ENCODE results near the gene ZNF343. TPM values are rescaled to one million over a fixed set of nuclear protein-coding genes. Genes with fewer than 3 reads are reported as not detected.
"Not testable (repeated sequence)": the region's sequence is repeated elsewhere in the genome, so short reads cannot be mapped to it uniquely, and the experiment has no call there.

ZNF343 gene
- total and polyA plus RNA-seq, 2 donors = 9.3 to 15.4 TPM

DNA sequence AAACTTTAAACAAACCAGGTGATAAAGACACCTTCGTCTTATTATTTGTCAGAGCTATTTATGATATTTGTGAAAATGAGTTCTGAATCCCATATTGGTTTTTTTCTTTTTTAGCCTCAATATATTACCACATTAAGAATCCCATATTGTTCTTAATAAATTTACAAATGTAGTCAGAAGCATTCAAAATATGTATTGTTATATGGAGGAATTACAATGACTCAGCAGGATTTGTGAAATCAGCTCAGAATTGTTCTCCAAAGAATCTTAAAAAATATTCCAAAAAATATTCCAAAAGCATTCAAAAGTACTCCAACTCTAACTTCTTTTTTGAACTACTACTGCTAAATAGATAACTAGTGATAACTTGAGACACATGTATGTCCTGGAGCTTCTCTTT, 6.5 kb upstream of the ZNF343 start:
- no peaks in the 10 kb centered on the region for H3K4me1 ChIP-seq (ENCODE audit: insufficient read depth)
- no peak overlapping the region for H3K4me3 ChIP-seq (ENCODE audit: low read depth, low read length)
- no peaks in the 10 kb centered on the region for H3K36me3 ChIP-seq (ENCODE audit: insufficient read depth)
- no peak overlapping the region for H3K27ac ChIP-seq (ENCODE audit: low read depth)
- 78% methylated on average over 1 of the region's 1 CpG for WGBS
- no peak for DNase-seq (ENCODE audit: extremely low spot score)

GRCh38 chr20:2509794-2510193, 1.1 kb upstream of the ZNF343 start:
- WGBS = 77% methylated on average over 3 of the region's 3 CpGs
- no peak for DNase-seq (ENCODE audit: extremely low spot score)

GRCh38 chr20:2509468-2509781, 710 bp upstream of the ZNF343 start:
- Histone ChIP-seq H3K36me3 (ENCODE audit: insufficient read depth) (no peaks in the 10 kb centered on the region), H3K4me1 (ENCODE audit: insufficient read depth) (no peaks in the 10 kb centered on the region), H3K27ac (ENCODE audit: low read depth) (peak overlapping the region; percentile 68), H3K4me3 (ENCODE audit: low read depth, low read length) (peak overlapping the region; percentile 85)
- 35% methylated on average over 9 of the region's 9 CpGs for whole genome bisulfite sequencing
- DNase-seq (ENCODE audit: extremely low spot score) = no peak

More at GRCh38 chr20:2509794-2510193, 1.1 kb upstream of the ZNF343 start:
- Histone ChIP-seq H3K4me3 (ENCODE audit: low read depth, low read length) (no peak overlapping the region), H3K27ac (ENCODE audit: low read depth) (no peak overlapping the region), H3K4me1 (ENCODE audit: insufficient read depth) (no peaks in the 10 kb centered on the region), H3K36me3 (ENCODE audit: insufficient read depth) (no peaks in the 10 kb centered on the region)

GRCh38 chr20:2507875-2508630, 662 bp downstream of the ZNF343 start:
- peak overlapping the region; percentile 28 for H3K27ac ChIP-seq (ENCODE audit: low read depth)
- 7% methylated on average over 22 of the region's 22 CpGs for WGBS
- DNase-seq (ENCODE audit: extremely low spot score) = no peak
- H3K4me3 ChIP-seq (ENCODE audit: low read depth, low read length) = peak overlapping the region; percentile 85
- no peaks in the 10 kb centered on the region for H3K36me3 ChIP-seq (ENCODE audit: insufficient read depth)
- H3K4me1 ChIP-seq (ENCODE audit: insufficient read depth) = no peaks in the 10 kb centered on the region

DNA sequence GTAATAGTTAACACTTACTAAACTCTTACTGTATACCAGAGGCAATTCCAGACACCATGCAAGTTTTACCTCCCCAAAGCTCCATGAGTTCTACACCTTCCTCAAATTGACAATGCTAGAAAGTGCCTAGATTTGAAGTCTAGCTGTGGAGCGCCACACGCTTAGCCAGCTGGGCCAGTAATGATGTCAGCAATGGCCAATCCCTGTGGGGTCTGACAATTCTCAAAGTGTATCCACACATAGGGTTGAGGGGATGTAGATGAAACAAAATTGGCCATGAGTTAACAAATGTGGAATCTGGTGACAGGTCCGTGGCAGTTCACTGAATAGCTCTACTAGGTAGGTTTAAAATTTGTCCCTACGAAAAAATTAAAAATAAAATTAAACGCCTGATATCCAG, 1.3 kb downstream of the ZNF343 start:
- WGBS = 70% methylated on average over 5 of the region's 5 CpGs
- DNase-seq (ENCODE audit: extremely low spot score) = no peak
- no peak overlapping the region for H3K4me3 ChIP-seq (ENCODE audit: low read depth, low read length)
- H3K4me1 ChIP-seq (ENCODE audit: insufficient read depth) = no peaks in the 10 kb centered on the region
- H3K27ac ChIP-seq (ENCODE audit: low read depth) = no peak overlapping the region
- H3K36me3 ChIP-seq (ENCODE audit: insufficient read depth) = no peaks in the 10 kb centered on the region

GRCh38 chr20:2506426-2506825, 2.3 kb downstream of the ZNF343 start:
- not testable (repeated sequence) for DNase-seq (ENCODE audit: extremely low spot score); H3K36me3 ChIP-seq (ENCODE audit: insufficient read depth); H3K27ac ChIP-seq (ENCODE audit: low read depth); H3K4me3 ChIP-seq (ENCODE audit: low read depth, low read length); H3K4me1 ChIP-seq (ENCODE audit: insufficient read depth)
- 98% methylated on average over 3 of the region's 5 CpGs for WGBS

GRCh38 chr20:2504803-2505202, 3.9 kb downstream of the ZNF343 start:
- not testable (repeated sequence) for H3K4me1 ChIP-seq (ENCODE audit: insufficient read depth); DNase-seq (ENCODE audit: extremely low spot score); H3K36me3 ChIP-seq (ENCODE audit: insufficient read depth); H3K27ac ChIP-seq (ENCODE audit: low read depth); H3K4me3 ChIP-seq (ENCODE audit: low read depth, low read length)
- 86% methylated on average over 2 of the region's 2 CpGs for WGBS

DNA sequence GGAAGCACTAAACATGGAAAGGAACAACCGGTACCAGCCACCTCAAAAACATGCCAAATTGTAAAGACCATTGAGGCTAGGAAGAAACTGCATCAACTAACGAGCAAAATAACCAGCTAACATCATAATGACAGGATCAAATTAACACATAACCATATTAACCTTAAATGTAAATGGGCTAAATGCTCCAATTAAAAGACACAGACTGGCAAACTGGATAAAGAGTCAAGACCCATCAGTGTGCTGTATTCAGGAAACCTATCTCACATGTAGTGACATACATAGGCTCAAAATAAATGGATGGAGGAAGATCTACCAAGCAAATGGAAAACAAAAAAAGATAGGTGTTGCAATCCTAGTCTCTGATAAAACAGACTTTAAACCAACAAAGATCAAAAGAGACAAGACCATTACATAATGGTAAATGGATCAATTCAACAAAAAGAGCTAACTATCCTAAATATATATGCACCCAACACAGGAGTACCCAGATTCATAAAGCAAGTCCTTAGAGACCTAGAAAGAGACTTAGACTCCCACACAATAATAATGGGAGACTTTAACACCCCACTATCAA, 5.8 kb downstream of the ZNF343 start:
- H3K27ac ChIP-seq (ENCODE audit: low read depth); H3K36me3 ChIP-seq (ENCODE audit: insufficient read depth); H3K4me3 ChIP-seq (ENCODE audit: low read depth, low read length); DNase-seq (ENCODE audit: extremely low spot score); H3K4me1 ChIP-seq (ENCODE audit: insufficient read depth): not testable (repeated sequence)
- over 99% methylated on average over 2 of the region's 2 CpGs for WGBS

DNA sequence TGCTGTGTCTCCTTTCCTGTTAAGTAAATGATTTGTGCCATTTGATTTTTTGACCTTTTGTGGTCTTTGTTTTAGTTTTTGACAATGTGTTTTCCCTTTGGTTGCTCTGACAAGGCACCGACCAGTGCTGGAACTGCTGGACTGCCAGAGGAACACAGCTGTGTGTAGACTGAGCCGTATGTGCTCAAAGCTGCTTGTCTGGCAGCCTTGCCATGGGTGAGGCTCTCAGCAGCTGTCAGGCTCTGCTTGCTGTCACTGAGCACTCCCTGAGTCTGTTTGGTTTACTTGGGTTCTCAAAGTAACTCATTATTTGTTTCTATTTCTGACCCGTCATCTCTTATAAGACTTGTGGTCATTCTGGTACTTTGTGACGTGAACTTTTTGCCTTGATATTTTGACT, 23.1 kb downstream of the ZNF343 start:
- Histone ChIP-seq H3K36me3 (ENCODE audit: insufficient read depth) (peaks cover 3% of the 10 kb centered on the region), H3K27ac (ENCODE audit: low read depth) (no peak overlapping the region), H3K4me1 (ENCODE audit: insufficient read depth) (no peaks in the 10 kb centered on the region), H3K4me3 (ENCODE audit: low read depth, low read length) (no peak overlapping the region)
- no peak for DNase-seq (ENCODE audit: extremely low spot score)
- 57% methylated on average over 4 of the region's 4 CpGs for WGBS

DNA sequence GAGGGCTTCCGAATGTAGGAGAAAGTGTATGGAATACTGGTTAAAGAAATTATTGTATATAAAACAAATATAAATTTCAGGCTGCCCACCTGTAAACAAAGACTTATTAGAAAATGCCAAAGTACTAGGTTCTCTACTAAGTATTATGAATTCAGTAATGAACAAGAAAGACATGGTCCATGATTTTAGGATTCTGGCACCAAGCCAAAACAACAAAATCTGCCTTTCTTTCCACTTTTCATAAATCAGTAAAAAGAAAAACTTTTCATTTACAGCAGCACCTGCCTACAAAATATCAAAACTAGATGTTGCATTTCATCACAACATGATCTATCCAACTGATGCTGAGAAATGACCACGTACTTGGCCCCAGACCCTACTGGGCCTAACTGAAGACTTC, 23.6 kb downstream of the ZNF343 start:
- WGBS = 95% methylated on average over 2 of the region's 2 CpGs
- Histone ChIP-seq H3K27ac (ENCODE audit: low read depth) (no peak overlapping the region), H3K4me3 (ENCODE audit: low read depth, low read length) (no peak overlapping the region), H3K36me3 (ENCODE audit: insufficient read depth) (peaks cover 3% of the 10 kb centered on the region), H3K4me1 (ENCODE audit: insufficient read depth) (no peaks in the 10 kb centered on the region)
- DNase-seq (ENCODE audit: extremely low spot score) = no peak

DNA sequence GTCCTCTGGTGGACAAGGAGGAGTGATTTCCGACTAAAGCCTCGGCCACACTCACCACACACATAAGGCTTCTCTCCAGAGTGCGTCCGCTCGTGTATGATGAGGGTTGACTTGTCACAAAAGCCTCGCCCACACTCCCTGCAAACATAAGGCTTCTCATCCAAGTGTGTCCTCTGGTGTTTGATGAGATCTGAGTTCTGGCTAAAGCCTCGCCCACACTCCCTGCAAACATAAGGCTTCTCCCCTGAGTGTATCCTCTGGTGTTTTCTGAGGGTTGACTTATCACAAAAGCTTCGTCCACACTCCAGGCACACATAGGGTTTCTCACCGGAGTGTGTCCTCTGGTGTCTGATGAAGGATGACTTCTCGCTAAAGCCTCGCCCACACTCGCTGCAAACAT, 25.2 kb downstream of the ZNF343 start:
- no peak for DNase-seq (ENCODE audit: extremely low spot score)
- WGBS = 96% methylated on average over 12 of the region's 12 CpGs
- Histone ChIP-seq H3K36me3 (ENCODE audit: insufficient read depth) (peaks cover 3% of the 10 kb centered on the region), H3K27ac (ENCODE audit: low read depth) (no peak overlapping the region), H3K4me3 (ENCODE audit: low read depth, low read length) (no peak overlapping the region), H3K4me1 (ENCODE audit: insufficient read depth) (no peaks in the 10 kb centered on the region)

DNA sequence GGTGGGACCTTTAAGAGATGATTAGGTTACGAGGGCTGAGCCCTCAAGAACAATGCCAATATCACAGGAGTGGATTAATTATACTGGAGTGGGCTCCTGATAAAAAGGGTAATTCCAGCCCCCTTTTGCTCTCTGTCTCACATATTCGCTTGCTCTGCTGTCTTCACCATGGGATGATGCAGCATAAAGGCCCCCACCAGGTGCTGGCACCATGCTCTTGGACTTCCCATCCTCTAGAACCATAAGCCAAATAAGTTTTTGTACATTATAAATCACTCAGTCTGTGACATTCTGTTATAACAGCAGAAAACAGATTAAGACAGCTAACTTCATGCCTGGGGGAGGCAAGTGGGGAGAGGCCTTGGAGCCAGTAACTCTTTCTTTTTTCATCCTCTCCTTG, 28.3 kb downstream of the ZNF343 start:
- Histone ChIP-seq H3K4me1 (ENCODE audit: insufficient read depth) (no peaks in the 10 kb centered on the region), H3K4me3 (ENCODE audit: low read depth, low read length) (no peak overlapping the region), H3K27ac (ENCODE audit: low read depth) (no peak overlapping the region), H3K36me3 (ENCODE audit: insufficient read depth) (no peaks in the 10 kb centered on the region)
- no peak for DNase-seq (ENCODE audit: extremely low spot score)
- over 99% methylated on average over 2 of the region's 2 CpGs for WGBS

DNA sequence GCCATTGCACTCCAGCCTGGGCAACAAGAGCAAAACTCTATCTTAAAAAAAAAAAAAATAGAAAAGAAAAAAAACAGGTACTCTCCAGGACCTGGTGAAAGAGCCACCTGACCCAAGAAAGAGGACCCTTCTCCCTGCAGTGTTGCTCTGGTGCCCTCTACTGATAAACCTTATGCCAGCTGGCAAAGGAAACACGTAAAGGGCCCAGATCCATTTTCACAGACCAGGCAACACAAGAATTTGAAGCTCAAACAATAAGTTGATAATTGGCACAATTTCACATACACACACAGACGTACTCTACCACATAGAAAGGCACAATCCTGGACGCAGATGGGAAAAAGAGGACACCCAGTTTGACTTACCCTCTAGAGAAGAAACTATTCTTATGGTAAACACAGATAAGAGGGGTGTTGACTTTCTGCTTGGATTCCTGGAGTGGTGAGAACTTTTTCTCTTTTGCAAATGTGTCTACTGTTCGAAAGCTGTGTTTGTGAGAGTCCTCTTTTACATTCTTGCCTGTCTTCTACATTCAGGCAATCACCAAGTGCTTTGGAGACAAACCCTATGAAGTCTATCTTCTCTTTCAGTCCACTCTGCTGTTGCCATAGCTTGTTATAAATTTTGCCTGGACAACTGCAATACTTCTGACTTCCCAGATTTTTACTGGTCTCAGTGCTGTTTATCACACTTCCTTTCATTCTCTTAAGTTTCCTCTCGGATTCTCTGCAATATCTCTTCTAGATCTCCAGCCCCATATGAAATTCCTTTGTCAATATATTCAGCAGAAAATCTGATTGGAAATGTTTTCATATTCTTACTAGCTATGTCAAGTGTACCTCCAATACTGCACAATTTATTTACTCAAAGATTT, 31.7 kb downstream of the ZNF343 start:
- no peak for DNase-seq (ENCODE audit: extremely low spot score)
- Histone ChIP-seq H3K4me3 (ENCODE audit: low read depth, low read length) (no peak overlapping the region), H3K4me1 (ENCODE audit: insufficient read depth) (no peaks in the 10 kb centered on the region), H3K27ac (ENCODE audit: low read depth) (no peak overlapping the region), H3K36me3 (ENCODE audit: insufficient read depth) (no peaks in the 10 kb centered on the region)
- WGBS = 81% methylated on average over 5 of the region's 5 CpGs

All from urinary bladder (tissue), 4 donors.